Measurements from ENCODE around the gene ATXN7L1. TPM values are rescaled to one million over a fixed set of nuclear protein-coding genes. Genes with fewer than 3 reads are reported as not detected.

ATXN7L1 gene
- total RNA-seq, 3 donors from 2014 or later = 19.7 to 29.5 (median 26.0) TPM

DNA sequence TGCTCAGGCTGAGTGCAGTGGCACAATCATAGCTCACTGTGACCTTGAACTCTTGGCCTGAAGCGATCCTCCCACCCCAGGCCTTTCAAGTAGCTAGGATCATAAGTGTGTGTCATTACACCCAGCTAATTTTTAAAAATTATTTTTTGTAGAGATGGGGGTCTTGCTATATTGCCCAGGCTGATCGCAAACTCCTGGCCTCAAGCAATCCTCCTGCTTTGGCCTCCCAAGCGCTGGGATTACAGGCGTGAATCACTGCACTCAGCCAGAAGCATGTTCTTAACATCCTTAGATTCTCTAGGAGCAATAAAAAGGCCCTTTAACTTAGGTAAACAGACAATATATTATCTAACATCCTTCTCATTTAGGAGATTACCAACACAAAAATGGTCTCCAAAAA is 256.8 kb downstream of the ATXN7L1 start:
- Histone ChIP-seq H3K36me3 (ENCODE audit: low read depth) (no peaks in the 10 kb centered on the region), H3K4me1 (ENCODE audit: low read depth) (no peaks in the 10 kb centered on the region), H3K9me3 (no peaks in the 10 kb centered on the region), H3K4me3 (no peak overlapping the region)
- no peak for DNase-seq
- intact Hi-C loops (cut with DNase I, micrococcal nuclease) = no loop called here
- TF ChIP-seq, protein P1, sequence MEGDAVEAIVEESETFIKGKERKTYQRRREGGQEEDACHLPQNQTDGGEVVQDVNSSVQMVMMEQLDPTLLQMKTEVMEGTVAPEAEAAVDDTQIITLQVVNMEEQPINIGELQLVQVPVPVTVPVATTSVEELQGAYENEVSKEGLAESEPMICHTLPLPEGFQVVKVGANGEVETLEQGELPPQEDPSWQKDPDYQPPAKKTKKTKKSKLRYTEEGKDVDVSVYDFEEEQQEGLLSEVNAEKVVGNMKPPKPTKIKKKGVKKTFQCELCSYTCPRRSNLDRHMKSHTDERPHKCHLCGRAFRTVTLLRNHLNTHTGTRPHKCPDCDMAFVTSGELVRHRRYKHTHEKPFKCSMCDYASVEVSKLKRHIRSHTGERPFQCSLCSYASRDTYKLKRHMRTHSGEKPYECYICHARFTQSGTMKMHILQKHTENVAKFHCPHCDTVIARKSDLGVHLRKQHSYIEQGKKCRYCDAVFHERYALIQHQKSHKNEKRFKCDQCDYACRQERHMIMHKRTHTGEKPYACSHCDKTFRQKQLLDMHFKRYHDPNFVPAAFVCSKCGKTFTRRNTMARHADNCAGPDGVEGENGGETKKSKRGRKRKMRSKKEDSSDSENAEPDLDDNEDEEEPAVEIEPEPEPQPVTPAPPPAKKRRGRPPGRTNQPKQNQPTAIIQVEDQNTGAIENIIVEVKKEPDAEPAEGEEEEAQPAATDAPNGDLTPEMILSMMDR (IDR thresholded peaks at IDR 0.05) = no peak
- ATAC-seq = no peak

DNA sequence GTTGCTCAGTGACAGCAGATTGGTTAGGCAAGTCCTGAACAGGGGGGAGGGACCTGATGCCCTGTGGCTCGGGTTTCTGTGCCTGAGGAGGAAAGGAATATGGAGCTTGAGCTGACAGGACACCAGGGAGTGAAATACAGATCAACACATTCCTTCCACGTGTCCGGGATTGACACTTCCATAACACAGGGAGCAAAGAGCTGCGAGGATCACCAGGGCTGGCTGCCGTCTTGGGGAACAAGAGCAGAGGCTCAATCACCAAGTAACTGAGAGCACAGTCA is 258.4 kb downstream of the ATXN7L1 start:
- no peaks in the 10 kb centered on the region for H3K4me1 ChIP-seq (ENCODE audit: low read depth)
- ATAC-seq (no peak), DNase-seq (no peak)
- intact Hi-C loops (cut with DNase I, micrococcal nuclease) = no loop called here
- TF ChIP-seq, protein P1 (IDR thresholded peaks at IDR 0.05) = no peak
- H3K4me3 ChIP-seq = no peak overlapping the region
- no peaks in the 10 kb centered on the region for H3K9me3 ChIP-seq
- no peaks in the 10 kb centered on the region for H3K36me3 ChIP-seq (ENCODE audit: low read depth)

DNA sequence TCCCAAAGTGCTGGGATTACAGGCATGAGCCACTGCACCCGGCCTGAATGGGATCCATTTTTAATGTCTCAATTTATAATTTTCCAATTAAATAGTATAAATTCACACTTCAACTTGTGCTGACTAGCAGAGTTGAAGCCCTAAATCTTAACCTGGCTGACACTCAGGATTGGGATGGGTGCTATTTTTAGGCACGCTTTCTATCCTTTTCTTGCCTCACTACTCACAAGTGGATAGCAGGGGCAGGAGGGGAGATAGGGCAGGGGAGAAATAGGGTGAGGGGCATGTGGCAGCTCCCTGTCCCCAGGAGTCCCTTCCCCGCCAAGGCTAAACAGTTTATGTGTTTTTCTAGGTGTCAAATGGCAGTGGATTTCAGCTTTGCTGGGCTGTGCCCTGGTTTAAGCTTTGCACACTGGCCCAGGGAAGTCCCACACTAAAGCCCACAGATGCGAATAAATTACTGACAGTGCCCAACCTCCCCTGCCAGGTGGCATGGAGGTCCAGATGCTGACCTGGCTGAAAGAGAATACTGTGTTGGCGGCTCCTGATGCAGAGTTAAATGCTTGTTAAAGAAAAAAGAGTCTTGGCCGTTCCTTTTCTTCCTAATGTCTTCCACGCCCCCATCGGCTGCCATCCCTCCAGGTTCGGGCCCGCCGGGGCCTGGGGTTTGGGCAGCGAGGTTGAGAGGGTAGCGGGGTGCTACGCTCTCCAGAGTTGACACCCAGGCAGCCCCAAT is 259.0 kb downstream of the ATXN7L1 start:
- no peak for ATAC-seq
- Histone ChIP-seq H3K4me3 (no peak overlapping the region), H3K9me3 (no peaks in the 10 kb centered on the region), H3K36me3 (ENCODE audit: low read depth) (no peaks in the 10 kb centered on the region), H3K4me1 (ENCODE audit: low read depth) (no peaks in the 10 kb centered on the region)
- intact Hi-C loops (cut with DNase I, micrococcal nuclease) = no loop called here
- TF ChIP-seq, protein P1 (IDR thresholded peaks at IDR 0.05) = no peak
- DNase-seq = no peak

DNA sequence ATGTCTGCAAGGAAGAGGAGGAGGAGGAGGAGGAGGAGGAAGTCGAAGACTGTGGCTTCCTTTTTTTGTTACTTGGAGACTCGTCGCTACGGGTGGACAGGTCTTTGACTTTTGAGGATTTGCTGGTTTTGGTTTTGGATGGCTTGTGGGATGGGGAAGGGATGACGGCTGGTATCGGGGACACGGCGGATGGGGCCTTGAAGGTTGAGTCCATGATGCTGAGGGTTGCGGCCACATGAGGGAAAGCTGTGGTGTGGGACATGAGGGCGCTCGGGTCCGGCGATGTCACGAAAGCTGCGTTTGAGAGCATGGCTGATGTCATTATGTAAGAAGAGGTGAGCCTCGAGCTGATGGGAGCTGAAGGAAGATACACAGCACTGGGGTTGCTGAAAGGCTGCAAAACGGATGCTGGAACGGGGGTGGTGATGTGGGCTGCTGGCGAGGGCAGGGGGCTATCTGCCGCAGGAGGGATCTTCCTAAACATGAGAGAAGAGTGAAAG is 262.0 kb downstream of the ATXN7L1 start:
- no peaks in the 10 kb centered on the region for H3K36me3 ChIP-seq (ENCODE audit: low read depth)
- ATAC-seq (no peak), DNase-seq (no peak)
- TF ChIP-seq, protein P1 (IDR thresholded peaks at IDR 0.05) = no peak
- intact Hi-C loops (cut with DNase I, micrococcal nuclease) = no loop called here
- H3K4me3 ChIP-seq = no peak overlapping the region
- H3K9me3 ChIP-seq = no peaks in the 10 kb centered on the region
- no peaks in the 10 kb centered on the region for H3K4me1 ChIP-seq (ENCODE audit: low read depth)

DNA sequence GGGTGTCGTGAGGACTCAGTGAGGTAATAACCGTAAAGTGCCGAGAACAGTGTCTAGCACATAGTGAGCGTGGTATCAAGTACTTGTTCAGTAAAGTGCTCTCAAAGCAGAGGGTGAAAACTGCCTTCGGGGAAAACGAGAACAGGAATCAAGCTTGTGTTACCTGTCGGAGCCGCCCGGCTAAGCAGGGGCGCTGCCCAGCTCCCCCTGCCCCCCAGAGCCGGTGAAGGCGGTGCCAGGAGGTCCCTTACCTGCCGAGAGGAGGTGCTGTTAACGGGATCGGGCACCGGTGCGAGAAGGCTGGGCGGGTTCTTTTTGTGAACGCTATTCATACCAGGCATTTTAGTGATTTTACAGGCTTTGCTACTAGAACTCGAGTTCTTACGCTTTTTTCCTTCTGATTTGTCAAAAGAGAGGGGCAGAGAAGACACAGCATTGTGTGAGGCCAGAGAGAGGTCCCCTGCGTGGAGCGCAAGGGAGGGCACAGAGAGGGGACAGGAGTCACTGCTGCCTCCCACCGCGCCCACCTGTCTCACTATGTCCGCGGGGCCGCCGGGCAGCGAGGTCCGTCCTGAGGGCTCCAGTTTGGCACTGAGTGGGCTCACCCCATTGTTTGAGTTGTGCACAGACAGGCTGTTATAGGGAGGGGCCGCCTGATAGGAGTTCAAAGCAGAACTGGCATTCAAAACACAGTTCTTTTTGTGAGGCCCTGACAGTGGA is 262.6 kb downstream of the ATXN7L1 start:
- Histone ChIP-seq H3K9me3 (no peaks in the 10 kb centered on the region), H3K4me1 (ENCODE audit: low read depth) (no peaks in the 10 kb centered on the region), H3K4me3 (no peak overlapping the region), H3K36me3 (ENCODE audit: low read depth) (no peaks in the 10 kb centered on the region)
- intact Hi-C loops (cut with DNase I, micrococcal nuclease) = no loop called here
- DNase-seq (no peak), ATAC-seq (no peak)
- TF ChIP-seq, protein P1 (IDR thresholded peaks at IDR 0.05) = no peak

All from mucosa of descending colon (tissue), 3 donors.